Left renal cortex interstitium (tissue), 4 donors: ENCODE results near the gene OXA1L. TPM values are rescaled to one million over a fixed set of nuclear protein-coding genes. Genes with fewer than 3 reads are reported as not detected.
A peak's percentile ranks its signal among the peaks of the same experiment; 100 is the strongest.
"Not testable (repeated sequence)": the region's sequence is repeated elsewhere in the genome, so short reads cannot be mapped to it uniquely, and the experiment has no call there.

Experiments
- DNase-seq, 4 donors: peaks; one replicate each; pipeline ENCODE4 v3.0.0-alpha.2; 2013; ENCODE audit warnings: low read depth in 4 of 4, low spot score in 2 of 4, missing footprints in 1 of 4
- polyA plus RNA-seq, 4 donors: library from polyadenylated mRNA; unstranded; fragments of 120-200 nt; gene quantifications; one replicate each; pipeline ENCODE4 v1.2.1, GENCODE V29; 2013; ENCODE audit not compliant: insufficient read length in 4 of 4

The OXA1L gene
- polyA plus RNA-seq = 100 to 1,000 TPM; 121 to 142 (median 137) TPM

GRCh38 chr14:22766457-22767322 lies at the start of gene OXA1L:
Gene OXA1L, plus strand, starts transcription at chr14:22766688. Its CDS starts 14 bp downstream, at chr14:22766702.
- peak; percentile 92 to 98 (median 96) for DNase-seq

GRCh38 chr14:22718091-22718490 lies 48.4 kb upstream of the OXA1L start:
- DNase-seq = no peak

- no peak for DNase-seq
Measured at GRCh38 chr14:22721213-22721612, 45.3 kb upstream of the OXA1L start.

GRCh38 chr14:22723815-22724214 lies 42.7 kb upstream of the OXA1L start:
- no peak for DNase-seq

GRCh38 chr14:22724847-22725246 lies 41.6 kb upstream of the OXA1L start:
- not testable (repeated sequence) for DNase-seq

- not testable (repeated sequence) for DNase-seq
Measured at GRCh38 chr14:22725374-22725773, 41.1 kb upstream of the OXA1L start.

- no peak for DNase-seq
Measured at GRCh38 chr14:22726012-22726411, 40.5 kb upstream of the OXA1L start.

GRCh38 chr14:22732062-22732461 lies 34.4 kb upstream of the OXA1L start:
- DNase-seq = not testable (repeated sequence)

GRCh38 chr14:22733829-22734228 lies 32.7 kb upstream of the OXA1L start:
- no peak for DNase-seq

GRCh38 chr14:22735096-22735495 lies 31.4 kb upstream of the OXA1L start:
- DNase-seq = no peak

- not testable (repeated sequence) for DNase-seq
Measured at GRCh38 chr14:22736384-22736783, 30.1 kb upstream of the OXA1L start.

GRCh38 chr14:22737052-22737451 lies 29.4 kb upstream of the OXA1L start:
- DNase-seq = no peak

- no peak for DNase-seq
Measured at GRCh38 chr14:22739423-22739822, 27.1 kb upstream of the OXA1L start.

GRCh38 chr14:22740020-22740419 lies 26.5 kb upstream of the OXA1L start:
- DNase-seq = no peak

GRCh38 chr14:22747769-22748168 lies 18.7 kb upstream of the OXA1L start:
- no peak for DNase-seq

GRCh38 chr14:22748206-22748605 lies 18.3 kb upstream of the OXA1L start:
- DNase-seq = no peak

- no peak for DNase-seq
Measured at GRCh38 chr14:22748631-22749068, 17.8 kb upstream of the OXA1L start.

- DNase-seq = no peak
Measured at GRCh38 chr14:22752422-22752821, 14.1 kb upstream of the OXA1L start.

GRCh38 chr14:22753586-22753985 lies 12.9 kb upstream of the OXA1L start:
- DNase-seq = no peak

- not testable (repeated sequence) for DNase-seq
Measured at GRCh38 chr14:22757972-22758650, 8.4 kb upstream of the OXA1L start.

- DNase-seq = no peak
Measured at GRCh38 chr14:22761734-22762133, 4.8 kb upstream of the OXA1L start.

- no peak for DNase-seq
Measured at GRCh38 chr14:22764382-22764781, 2.1 kb upstream of the OXA1L start.
